Retinal pigment epithelial cell (primary cell): ENCODE measurements around the gene CHRNA1.

Experiments
- DNase-seq: peaks from one replicate; pipeline ENCODE4 v3.0.0-alpha.2; 2010; ENCODE audit warnings: low read depth
- H3K4me3 ChIP-seq: 2 replicates; pipeline ENCODE4 v1.5.1; 2011; ENCODE audit warnings: mild to moderate bottlenecking, low read length, control low read depth, moderate library complexity
- TF ChIP-seq, protein P1 (sequence below): conservative IDR thresholded peaks from 2 replicates; pipeline ENCODE4 v1.5.1; 2011; ENCODE audit warnings: low read depth, low read length, control low read depth, inconsistent platforms

CHRNA1 gene

DNA sequence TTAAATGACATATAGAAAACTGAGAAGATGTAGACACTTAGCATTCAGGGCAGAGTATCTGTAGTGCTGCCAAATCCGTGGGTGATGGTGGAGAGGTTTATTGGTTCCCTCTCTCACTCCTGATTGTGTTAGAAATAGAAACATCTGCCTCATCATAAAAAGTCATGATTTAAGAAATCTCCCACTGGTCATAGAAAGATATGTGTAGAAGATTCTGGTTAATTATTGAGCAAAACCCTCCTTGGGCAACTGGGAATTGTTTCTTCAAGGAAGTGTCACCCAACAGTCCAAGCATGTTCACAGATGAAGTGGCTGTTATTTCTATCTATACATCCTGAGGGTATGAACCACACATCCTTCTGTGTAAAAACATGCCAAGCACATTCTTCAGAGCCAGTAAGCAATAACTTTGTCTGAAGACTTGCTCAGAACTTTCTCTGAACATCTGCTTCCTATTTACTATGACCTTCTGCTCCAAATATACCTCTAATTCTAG is 33.6 kb upstream of the CHRNA1 start:
- no peak for DNase-seq
- H3K4me3 ChIP-seq, result no peak overlapping the region
- TF ChIP-seq, protein P1, sequence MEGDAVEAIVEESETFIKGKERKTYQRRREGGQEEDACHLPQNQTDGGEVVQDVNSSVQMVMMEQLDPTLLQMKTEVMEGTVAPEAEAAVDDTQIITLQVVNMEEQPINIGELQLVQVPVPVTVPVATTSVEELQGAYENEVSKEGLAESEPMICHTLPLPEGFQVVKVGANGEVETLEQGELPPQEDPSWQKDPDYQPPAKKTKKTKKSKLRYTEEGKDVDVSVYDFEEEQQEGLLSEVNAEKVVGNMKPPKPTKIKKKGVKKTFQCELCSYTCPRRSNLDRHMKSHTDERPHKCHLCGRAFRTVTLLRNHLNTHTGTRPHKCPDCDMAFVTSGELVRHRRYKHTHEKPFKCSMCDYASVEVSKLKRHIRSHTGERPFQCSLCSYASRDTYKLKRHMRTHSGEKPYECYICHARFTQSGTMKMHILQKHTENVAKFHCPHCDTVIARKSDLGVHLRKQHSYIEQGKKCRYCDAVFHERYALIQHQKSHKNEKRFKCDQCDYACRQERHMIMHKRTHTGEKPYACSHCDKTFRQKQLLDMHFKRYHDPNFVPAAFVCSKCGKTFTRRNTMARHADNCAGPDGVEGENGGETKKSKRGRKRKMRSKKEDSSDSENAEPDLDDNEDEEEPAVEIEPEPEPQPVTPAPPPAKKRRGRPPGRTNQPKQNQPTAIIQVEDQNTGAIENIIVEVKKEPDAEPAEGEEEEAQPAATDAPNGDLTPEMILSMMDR, result no peak

DNA sequence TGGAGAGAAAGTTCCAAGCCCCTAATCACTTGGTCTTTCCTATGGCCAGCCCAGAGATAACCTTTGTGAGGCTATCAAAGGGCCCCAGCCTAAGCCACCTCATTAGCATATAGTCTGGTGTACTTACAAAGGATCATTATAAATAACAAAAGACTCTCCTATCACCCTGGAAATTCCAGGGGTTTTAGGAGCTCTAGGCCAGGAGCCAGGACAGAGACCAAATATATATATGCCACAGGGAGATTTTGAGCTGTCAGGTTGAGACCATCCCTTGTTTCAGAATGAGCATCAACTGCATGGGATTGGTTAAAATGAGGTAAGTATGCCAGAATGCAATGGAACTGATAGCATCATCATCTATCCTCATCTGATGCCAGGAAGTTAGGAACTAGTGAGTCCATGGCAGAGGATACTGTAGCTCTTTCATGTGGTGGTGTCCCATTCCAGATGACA is 32.1 kb upstream of the CHRNA1 start:
- no peak for DNase-seq
- TF ChIP-seq, protein P1, result no peak
- no peak overlapping the region for H3K4me3 ChIP-seq

DNA sequence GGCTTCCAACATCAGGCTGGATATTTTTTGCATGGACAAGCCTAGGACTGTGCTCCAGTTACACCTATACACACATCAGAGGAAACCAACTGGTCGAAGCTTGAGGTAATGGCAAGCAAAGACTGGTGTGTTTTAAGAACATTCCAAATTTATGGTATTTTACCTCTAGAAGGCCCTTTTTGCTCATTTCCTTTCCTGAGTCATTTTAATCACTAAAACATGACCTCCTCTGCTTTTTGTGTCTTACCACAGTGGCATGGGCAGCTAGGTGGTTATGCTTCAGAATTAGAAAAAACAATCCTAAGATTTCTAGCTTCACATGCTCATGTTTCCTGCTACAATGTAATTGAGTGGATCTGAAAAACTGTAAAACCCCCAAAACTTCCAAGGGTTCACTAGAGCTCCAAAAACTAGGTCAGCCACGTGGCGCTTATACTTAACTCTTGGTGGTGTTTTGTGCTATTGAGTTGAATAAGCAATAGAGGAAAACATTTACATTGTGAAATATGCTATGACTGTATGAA is 30.6 kb upstream of the CHRNA1 start:
- TF ChIP-seq, protein P1, result no peak

DNA sequence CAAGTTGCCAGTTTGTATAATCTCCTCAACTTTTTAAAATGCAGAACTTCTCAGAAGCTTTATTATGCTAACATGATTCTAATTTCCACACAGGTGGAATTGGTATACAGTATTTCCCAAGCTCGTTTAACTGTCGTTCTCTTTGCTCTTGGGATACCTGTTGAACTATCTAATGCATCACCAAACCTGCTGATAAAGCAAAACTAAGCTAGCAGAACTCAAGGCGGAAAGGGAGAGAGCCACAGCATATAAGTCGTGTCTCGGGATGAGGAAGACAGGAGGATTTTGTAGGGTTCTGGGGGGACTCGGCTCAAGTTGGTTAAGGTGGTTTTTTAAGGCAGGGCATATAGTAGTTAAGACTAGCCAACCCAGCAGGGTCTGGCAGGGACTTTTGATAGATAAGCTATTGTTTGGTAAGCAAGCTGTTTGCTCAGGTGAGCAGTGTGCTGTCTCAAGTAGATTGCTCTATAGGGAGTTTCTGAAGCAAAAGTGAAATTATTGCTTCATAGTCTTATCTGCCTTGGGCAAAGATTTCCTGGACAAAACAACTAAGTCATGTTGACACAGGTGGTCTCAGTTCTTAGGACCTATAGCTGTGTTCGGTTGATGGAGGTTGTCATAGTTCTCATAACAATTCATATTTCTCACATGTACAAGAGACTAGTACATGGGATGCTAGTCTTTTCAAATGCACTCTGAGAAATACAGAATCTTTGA is 28.2 kb upstream of the CHRNA1 start:
- DNase-seq, result no peak
- H3K4me3 ChIP-seq, result no peak overlapping the region
- TF ChIP-seq, protein P1, result no peak

More for the DNA sequence above, 30.6 kb upstream of the CHRNA1 start:
- H3K4me3 ChIP-seq, result no peak overlapping the region
- DNase-seq, result no peak

DNA sequence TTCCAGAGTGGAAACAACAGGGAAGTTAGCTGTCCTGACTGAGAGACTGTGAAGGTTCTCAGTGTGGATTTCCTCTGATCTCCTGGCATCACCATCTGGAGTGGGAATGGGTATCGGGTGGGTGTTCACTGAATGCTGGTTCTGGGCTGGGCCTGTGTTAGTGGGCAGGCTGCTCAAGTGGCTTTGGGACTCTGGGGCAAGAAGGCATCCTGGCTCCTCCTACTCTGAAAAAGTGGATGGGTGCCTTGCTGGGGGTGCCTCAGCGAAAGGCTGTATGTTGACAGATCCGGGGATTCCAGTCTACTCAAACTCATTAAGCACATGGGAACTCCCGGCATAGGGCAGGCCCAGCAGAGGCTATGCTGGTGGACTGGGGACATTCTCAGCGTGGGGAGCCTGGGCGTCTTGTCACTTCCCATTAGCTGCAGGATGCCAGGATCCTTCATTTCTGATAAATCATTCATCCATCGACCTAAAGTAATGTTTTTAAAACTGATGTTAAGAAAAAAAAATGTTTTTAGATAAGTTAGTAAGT is 27.5 kb upstream of the CHRNA1 start:
- TF ChIP-seq, protein P1, result no peak
- H3K4me3 ChIP-seq, result no peak overlapping the region
- DNase-seq, result no peak

DNA sequence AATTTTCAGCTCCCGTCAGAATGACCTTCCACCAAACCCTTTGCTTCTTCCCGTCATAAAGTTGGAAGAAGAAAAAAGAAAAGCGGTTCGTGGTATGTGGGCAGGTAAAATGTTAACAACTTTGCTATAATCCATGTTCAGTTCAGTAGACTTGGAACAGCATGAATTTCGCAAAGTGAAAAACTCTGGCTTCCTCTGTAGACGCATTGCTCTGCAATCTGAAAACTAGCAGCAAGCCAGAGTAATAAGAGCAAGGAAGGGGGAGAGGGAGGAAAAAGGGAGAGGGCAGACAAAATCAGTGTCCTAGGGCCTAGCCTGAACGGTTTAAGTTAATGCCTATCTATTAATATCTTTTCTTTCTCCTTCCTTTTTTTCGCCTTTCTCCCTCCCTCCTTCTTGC is 26.7 kb upstream of the CHRNA1 start:
- H3K4me3 ChIP-seq, result no peak overlapping the region
- TF ChIP-seq, protein P1, result no peak
- DNase-seq, result no peak
